Urinary bladder (tissue), 4 donors: ENCODE data around the gene KIF18A. TPM values are rescaled to one million over a fixed set of nuclear protein-coding genes. Genes with fewer than 3 reads are reported as not detected.
"Not testable (repeated sequence)": the region's sequence is repeated elsewhere in the genome, so short reads cannot be mapped to it uniquely, and the experiment has no call there.

Experiments
- DNase-seq: peaks from one replicate; pipeline ENCODE4 v3.0.0-alpha.2; 2015; ENCODE audit errors: extremely low spot score
- H3K27ac ChIP-seq: one replicate; pipeline ENCODE4 v1.5.1; 2013; ENCODE audit warnings: low read depth, mild to moderate bottlenecking, moderate library complexity
- H3K36me3 ChIP-seq: one replicate; pipeline ENCODE4 v1.6.1; 2013; ENCODE audit warnings: mild to moderate bottlenecking, moderate library complexity; ENCODE audit not compliant: insufficient read depth
- H3K4me1 ChIP-seq: one replicate; pipeline ENCODE4 v1.6.1; 2013; ENCODE audit warnings: mild to moderate bottlenecking, moderate library complexity; ENCODE audit not compliant: insufficient read depth
- H3K4me3 ChIP-seq: one replicate; pipeline ENCODE4 v1.5.1; 2013; ENCODE audit warnings: low read depth, low read length
- WGBS: extraction: QIAGEN DNeasy Blood & Tissue Kit; methylation state at CpG from one replicate; pipeline ENCODE4 v1.1.7; 2013; 5-methylcytosine and 5-hydroxymethylcytosine counted together
- polyA plus RNA-seq: library from polyadenylated mRNA; stranded (reverse); fragments of 200-250 nt; gene quantifications from one replicate; pipeline ENCODE4 v1.2.3, GENCODE V29; 2013
- total RNA-seq: library from RNA; depleted of rRNA; stranded (reverse); fragments of >200 nt; gene quantifications from one replicate; pipeline ENCODE4 v1.2.3, GENCODE V29; 2014
- donor health status: healthy with polysubstance abuse.
- donor health status: healthy.

Gene KIF18A
- total and polyA plus RNA-seq, 2 donors = 0.28 to 17.8 TPM

DNA sequence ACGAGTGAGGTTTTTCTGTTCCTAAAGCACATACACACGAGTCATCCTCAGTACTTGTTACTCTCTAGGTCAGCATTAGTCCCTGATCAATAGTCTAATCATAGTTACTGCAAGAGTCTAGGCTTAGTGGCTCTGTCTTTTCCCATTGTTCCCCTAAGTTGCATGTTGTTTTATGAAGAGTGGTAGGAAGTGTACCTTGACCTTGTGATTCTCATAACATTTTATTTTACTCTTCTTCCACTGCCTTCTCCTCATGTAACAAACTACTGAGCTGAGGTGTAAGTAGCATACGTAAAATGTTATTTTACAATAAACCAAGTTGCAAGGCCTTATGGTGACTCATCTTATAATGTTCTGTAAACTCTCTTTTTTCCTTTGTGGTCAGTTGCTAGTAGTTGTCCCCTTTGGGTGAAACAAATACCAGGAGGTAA lies 15.2 kb upstream of the KIF18A start:
- H3K4me3 ChIP-seq = no peak overlapping the region
- H3K4me1 ChIP-seq = no peaks in the 10 kb centered on the region
- no peak for DNase-seq
- WGBS = 89% methylated on average over 3 of the region's 3 CpGs
- no peaks in the 10 kb centered on the region for H3K36me3 ChIP-seq
- H3K27ac ChIP-seq = no peak overlapping the region

GRCh38 chr11:28117712-28118111 lies 9.8 kb upstream of the KIF18A start:
- no peak for DNase-seq
- Histone ChIP-seq H3K4me1 (no peaks in the 10 kb centered on the region), H3K27ac (no peak overlapping the region), H3K36me3 (no peaks in the 10 kb centered on the region), H3K4me3 (no peak overlapping the region)
- 97% methylated on average over 4 of the region's 4 CpGs for WGBS

- DNase-seq = no peak
- no peak overlapping the region for H3K4me3 ChIP-seq
- no peaks in the 10 kb centered on the region for H3K36me3 ChIP-seq
- H3K27ac ChIP-seq = no peak overlapping the region
- 86% methylated on average over 1 of the region's 1 CpG for WGBS
- no peaks in the 10 kb centered on the region for H3K4me1 ChIP-seq
These were observed 6.8 kb upstream of the KIF18A start for GRCh38 chr11:28114731-28115130.

DNA sequence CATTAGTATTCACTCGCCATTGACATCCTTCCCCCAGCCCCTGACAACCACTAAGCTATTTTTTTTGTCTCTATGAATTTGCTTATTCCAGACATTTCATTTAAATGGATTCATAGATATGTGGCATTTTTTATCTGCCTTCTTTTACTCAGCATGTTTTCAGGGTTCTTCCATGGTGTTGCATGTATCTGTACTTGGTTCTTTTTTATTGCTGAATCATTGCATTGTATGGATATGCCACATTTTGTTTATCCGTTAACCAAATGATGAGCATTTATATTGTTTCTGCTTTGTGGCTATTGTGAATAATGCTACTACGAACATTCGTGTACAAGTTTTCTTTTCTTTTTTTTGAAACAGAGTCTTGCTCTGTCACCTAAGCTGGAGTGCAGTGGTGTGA lies 6.2 kb upstream of the KIF18A start:
- no peak overlapping the region for H3K27ac ChIP-seq
- no peaks in the 10 kb centered on the region for H3K36me3 ChIP-seq
- no peaks in the 10 kb centered on the region for H3K4me1 ChIP-seq
- no peak for DNase-seq
- WGBS = 97% methylated on average over 4 of the region's 4 CpGs
- H3K4me3 ChIP-seq = no peak overlapping the region

GRCh38 chr11:28110821-28111200 lies 2.9 kb upstream of the KIF18A start:
- H3K4me1 ChIP-seq = no peaks in the 10 kb centered on the region
- peak overlapping the region; percentile 94 for H3K4me3 ChIP-seq
- DNase-seq = no peak
- no peaks in the 10 kb centered on the region for H3K36me3 ChIP-seq
- no peak overlapping the region for H3K27ac ChIP-seq

- DNase-seq = peak; percentile 50
- no peaks in the 10 kb centered on the region for H3K36me3 ChIP-seq
- WGBS = under 1% methylated on average over 31 of the region's 31 CpGs
- no peaks in the 10 kb centered on the region for H3K4me1 ChIP-seq
- peak overlapping the region; percentile 94 for H3K4me3 ChIP-seq
- peak overlapping the region; percentile 94 for H3K27ac ChIP-seq
These were observed 2.3 kb upstream of the KIF18A start for GRCh38 chr11:28110108-28110820.

DNA sequence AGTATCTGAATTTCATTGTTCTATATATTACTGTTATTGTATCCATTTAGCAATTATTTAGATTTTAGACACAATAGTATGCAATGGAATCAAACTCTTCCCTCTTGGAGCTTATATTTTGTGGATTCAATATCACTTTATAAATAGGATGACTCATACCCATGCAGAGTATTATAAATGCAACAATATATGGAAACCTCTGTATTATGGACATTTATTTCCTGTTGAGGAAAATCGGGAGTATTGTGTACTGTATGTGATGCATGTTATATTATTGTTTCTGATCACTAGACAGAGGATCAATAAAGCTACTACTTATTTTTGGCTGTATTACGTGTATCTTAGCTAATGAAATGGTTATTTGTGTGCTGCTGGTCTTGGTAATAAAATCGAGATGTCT lies 1.0 kb upstream of the KIF18A start:
- Histone ChIP-seq H3K4me1 (no peaks in the 10 kb centered on the region), H3K27ac (no peak overlapping the region), H3K36me3 (no peaks in the 10 kb centered on the region), H3K4me3 (no peak overlapping the region)
- WGBS = 72% methylated on average over 3 of the region's 3 CpGs
- no peak for DNase-seq

DNA sequence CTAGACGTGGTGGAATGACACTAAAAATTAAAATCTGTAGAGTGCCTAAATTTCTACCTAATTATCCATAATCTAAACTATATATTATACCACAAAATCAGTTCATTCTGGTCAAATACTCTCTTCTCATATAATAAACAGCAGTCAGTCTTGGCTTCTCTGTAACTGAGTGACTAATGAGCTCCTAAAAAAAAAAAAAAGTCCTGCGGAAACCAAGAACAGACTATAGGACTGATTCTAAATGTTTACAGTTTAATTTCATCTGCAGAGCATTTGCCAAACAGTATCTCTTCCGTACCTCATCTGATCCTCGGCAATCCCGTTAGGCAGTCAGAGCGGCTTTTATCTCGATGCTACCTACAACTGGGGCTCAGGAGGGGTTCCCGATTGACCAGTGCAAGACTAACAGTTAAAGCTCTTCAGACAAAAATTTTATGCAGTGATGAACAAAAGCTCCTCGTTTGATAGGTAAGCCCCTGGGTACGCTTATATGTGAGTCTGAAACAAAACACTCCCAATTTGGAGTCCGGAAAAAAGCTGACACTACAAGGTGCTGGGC lies 686 bp downstream of the KIF18A start:
- Histone ChIP-seq H3K36me3 (no peaks in the 10 kb centered on the region), H3K27ac (no peak overlapping the region), H3K4me3 (peak overlapping the region; percentile 33), H3K4me1 (no peaks in the 10 kb centered on the region)
- no peak for DNase-seq
- under 1% methylated on average over 11 of the region's 11 CpGs for WGBS

GRCh38 chr11:28106353-28107043 lies 1.5 kb downstream of the KIF18A start:
- no peak for DNase-seq
- no peaks in the 10 kb centered on the region for H3K4me1 ChIP-seq
- WGBS = 86% methylated on average over 14 of the region's 14 CpGs
- no peak overlapping the region for H3K27ac ChIP-seq
- H3K4me3 ChIP-seq = no peak overlapping the region
- H3K36me3 ChIP-seq = no peaks in the 10 kb centered on the region

DNA sequence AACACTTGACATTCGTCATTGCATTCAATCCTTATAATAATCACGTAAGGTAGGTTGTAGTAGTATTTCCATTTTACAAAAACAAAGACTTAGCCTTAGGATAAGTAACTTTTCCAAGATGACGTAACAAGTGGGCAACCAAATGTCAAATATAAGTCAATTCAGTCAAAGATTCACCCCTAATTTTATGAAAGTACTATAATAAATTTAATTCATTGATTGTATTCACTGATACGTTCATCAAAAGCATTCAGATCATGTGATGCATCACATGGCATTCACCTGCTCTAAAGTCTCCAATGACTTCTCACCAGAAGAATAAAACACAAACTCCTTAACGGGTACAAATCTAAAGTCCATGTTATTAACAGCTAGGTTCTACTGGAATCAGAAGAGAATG lies 2.1 kb downstream of the KIF18A start:
- Histone ChIP-seq H3K27ac (no peak overlapping the region), H3K36me3 (no peaks in the 10 kb centered on the region), H3K4me1 (no peaks in the 10 kb centered on the region), H3K4me3 (no peak overlapping the region)
- no peak for DNase-seq
- WGBS = 87% methylated on average over 5 of the region's 5 CpGs

GRCh38 chr11:28104984-28105383 lies 3.0 kb downstream of the KIF18A start:
- Histone ChIP-seq H3K27ac (no peak overlapping the region), H3K4me3 (no peak overlapping the region), H3K36me3 (no peaks in the 10 kb centered on the region), H3K4me1 (no peaks in the 10 kb centered on the region)
- WGBS = 94% methylated on average over 2 of the region's 2 CpGs
- no peak for DNase-seq

- WGBS = 89% methylated on average over 1 of the region's 1 CpG
- H3K4me3 ChIP-seq = no peak overlapping the region
These were observed 3.5 kb downstream of the KIF18A start for GRCh38 chr11:28104425-28104824.

DNA sequence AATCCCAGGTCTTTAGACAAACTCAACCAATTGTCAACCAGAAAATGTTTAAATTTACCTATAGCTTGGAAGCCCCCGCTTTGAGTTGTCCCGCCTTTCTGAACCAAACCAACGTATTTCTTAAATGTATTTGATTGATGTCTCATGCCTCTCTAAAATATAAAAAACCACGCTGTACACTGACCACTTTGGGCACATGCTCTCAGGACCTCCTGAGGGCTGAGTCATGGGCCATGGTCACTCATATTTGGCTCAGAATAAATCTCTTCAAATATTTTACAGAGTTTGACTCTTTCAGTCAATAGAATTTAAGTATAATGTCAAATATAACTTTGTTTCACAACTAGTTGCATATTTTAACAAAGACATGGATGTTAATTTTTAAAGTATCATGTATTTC lies 5.7 kb downstream of the KIF18A start:
- DNase-seq, H3K27ac ChIP-seq, H3K36me3 ChIP-seq, H3K4me3 ChIP-seq, H3K4me1 ChIP-seq: not testable (repeated sequence)
- WGBS = 89% methylated on average over 4 of the region's 4 CpGs

More at GRCh38 chr11:28104425-28104824, 3.5 kb downstream of the KIF18A start:
- no peak for DNase-seq
- H3K36me3 ChIP-seq = no peaks in the 10 kb centered on the region
- H3K4me1 ChIP-seq = no peaks in the 10 kb centered on the region
- no peak overlapping the region for H3K27ac ChIP-seq

DNA sequence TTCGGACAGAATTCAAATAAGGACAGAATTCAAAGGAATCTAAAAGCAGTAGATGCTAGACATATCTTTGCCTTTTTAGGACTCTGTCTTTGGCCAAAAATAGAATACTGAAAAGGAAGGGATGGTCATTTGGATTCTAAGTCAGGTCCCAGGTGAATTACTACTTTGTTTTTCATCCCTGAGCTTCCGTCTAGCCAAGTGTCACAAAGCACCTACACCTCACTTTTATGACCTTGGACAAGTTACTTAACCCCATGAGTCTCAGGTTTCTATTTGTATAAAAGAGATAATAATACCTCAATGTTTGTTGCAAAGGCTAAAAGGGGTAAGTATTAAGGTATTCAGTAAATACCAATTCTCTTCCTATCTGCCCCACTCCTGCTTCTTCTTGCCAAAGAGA lies 7.3 kb downstream of the KIF18A start:
- WGBS = 89% methylated on average over 2 of the region's 2 CpGs
- Histone ChIP-seq H3K27ac (no peak overlapping the region), H3K4me1 (no peaks in the 10 kb centered on the region), H3K4me3 (no peak overlapping the region), H3K36me3 (no peaks in the 10 kb centered on the region)
- no peak for DNase-seq
